DND-41 (cell line): ENCODE measurements around the gene TTC19.

Source experiments
- CTCF ChIP-seq: IDR thresholded peaks from 2 replicates; pipeline ENCODE4 v1.5.1; 2012; ENCODE audit warnings: borderline replicate concordance, low read length, moderate library complexity, mild to moderate bottlenecking; ENCODE audit not compliant: poor library complexity, severe bottlenecking; ENCODE audit errors: extremely low read depth
- EZH2 ChIP-seq: IDR thresholded peaks from 3 replicates; pipeline ENCODE4 v1.6.1; 2012; ENCODE audit warnings: borderline replicate concordance, low read depth, mild to moderate bottlenecking, moderate library complexity, low read length, inconsistent platforms; ENCODE audit not compliant: severe bottlenecking

GRCh38 chr17:16061631-16062030 lies 62.0 kb downstream of the TTC19 start:
- TF ChIP-seq CTCF (no peak), EZH2 (no peak)
